Calu3 (cell line): Measurements from ENCODE around the gene TNFAIP3. TPM values are rescaled to one million over a fixed set of nuclear protein-coding genes. Genes with fewer than 3 reads are reported as not detected.

ENCODE experiments used
- BruUV-seq: library from RNA; stranded (reverse); fragments of 400-500 nt; replicated peaks from 2 replicates; lab custom pipeline; 2021; lab: Mats Ljungman, UMichigan
- CTCF ChIA-PET: fragments of 300-600 bp; sonication (Branson Sonifier 250); formaldehyde crosslinking; loops from one replicate; lab custom pipeline; 2022; ENCODE audit warnings: antibody characterized with exemption; lab: Charles Lee
- DNase-seq: peaks from one replicate; pipeline ENCODE4 v3.0.0; 2022
- H3K27ac Mint-ChIP-seq: one replicate; pipeline ENCODE4 v1.8.0; 2022; ENCODE audit warnings: mixed read lengths; ENCODE audit not compliant: unreplicated experiment
- H3K27me3 Mint-ChIP-seq: one replicate; pipeline ENCODE4 v1.8.0; 2022; ENCODE audit warnings: mixed read lengths; ENCODE audit not compliant: unreplicated experiment
- H3K36me3 Mint-ChIP-seq: one replicate; pipeline ENCODE4 v1.8.0; 2022; ENCODE audit warnings: mild to moderate bottlenecking, moderate library complexity, mixed read lengths; ENCODE audit not compliant: insufficient read depth, unreplicated experiment
- H3K4me1 Mint-ChIP-seq: one replicate; pipeline ENCODE4 v1.8.0; 2022; ENCODE audit warnings: mild to moderate bottlenecking, low read depth, mixed read lengths; ENCODE audit not compliant: unreplicated experiment
- H3K4me3 Mint-ChIP-seq: one replicate; pipeline ENCODE4 v1.8.0; 2022; ENCODE audit warnings: mild to moderate bottlenecking, low read depth, moderate library complexity, mixed read lengths; ENCODE audit not compliant: unreplicated experiment
- H3K9me3 Mint-ChIP-seq: one replicate; pipeline ENCODE4 v1.8.0; 2022; ENCODE audit warnings: low read depth, mixed read lengths; ENCODE audit not compliant: unreplicated experiment
- CTCF ChIP-seq: fragments of 200-600 bp; IDR thresholded peaks from one replicate; pipeline ENCODE4 v1.8.0; 2022; ENCODE audit warnings: antibody characterized with exemption; ENCODE audit not compliant: unreplicated experiment
- intact Hi-C: fragments of 100-400 bp; cut with micrococcal nuclease; formaldehyde crosslinking; loops from one replicate; pipeline ENCODE4 v1.10.0; 2022; ENCODE audit not compliant: unreplicated experiment
- total RNA-seq: library from RNA; stranded (reverse); gene quantifications from 2 replicates; pipeline ENCODE4 v1.2.3, GENCODE V29; 2022

The TNFAIP3 gene
- total RNA-seq, 1 experiment from 2014 or later, result 22.6 TPM

DNA sequence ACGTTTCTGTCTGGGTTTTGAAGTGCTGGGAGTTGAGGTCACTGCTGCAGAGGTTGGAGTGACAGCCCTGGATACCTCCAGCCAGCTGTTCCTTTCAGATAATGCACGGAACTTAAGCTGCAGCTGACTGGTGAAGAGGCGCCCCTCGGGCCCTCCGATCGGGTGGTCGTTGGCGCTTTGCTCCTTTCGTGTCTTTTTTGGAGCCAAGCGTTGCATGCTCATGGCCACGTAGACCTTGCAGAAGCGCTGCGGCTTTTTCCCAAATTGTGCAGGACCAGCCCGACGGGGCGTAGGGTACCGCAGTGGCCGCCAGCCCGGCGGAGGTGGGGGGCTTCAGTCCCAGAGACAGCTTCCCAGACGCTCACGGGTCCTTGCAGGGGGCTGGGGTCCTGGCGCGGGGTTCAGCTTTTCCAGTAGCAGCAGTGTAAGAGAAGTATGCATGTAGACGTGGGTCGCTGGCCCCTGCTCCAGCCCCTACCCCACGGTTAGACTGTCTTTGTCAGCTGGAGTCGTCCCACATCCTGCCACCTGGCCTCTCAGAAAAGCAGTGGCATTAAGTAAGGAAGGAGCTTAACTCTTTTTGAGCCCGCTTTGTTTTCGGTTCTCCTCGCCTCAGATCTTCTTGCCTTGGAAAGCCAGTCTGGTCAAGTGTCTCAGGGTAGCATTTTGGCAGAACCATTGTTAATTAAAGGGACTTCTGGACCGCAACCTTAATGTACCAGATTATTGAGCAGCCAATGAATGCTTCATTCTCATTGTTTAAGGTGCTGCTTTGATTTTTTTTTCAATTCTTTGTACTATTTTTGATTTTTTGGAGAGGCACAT lies 838 bp downstream of the TNFAIP3 start:
- Mint-ChIP-seq H3K27me3 (no peaks in the 10 kb centered on the region), H3K9me3 (no peaks in the 10 kb centered on the region), H3K36me3 (peaks cover 34% of the 10 kb centered on the region), H3K27ac (peak overlapping the region; percentile 71), H3K4me3 (peak overlapping the region; percentile 86), H3K4me1 (peaks cover 33% of the 10 kb centered on the region)
- intact Hi-C loops, result loop anchor here (2.0 to 5.0 kb wide), 4 partner anchors 67 to 161 kb away; no protein-coding TSS in a partner anchor
- no peak for TF ChIP-seq CTCF
- no TSS peak for BruUV-seq
- DNase-seq, result no peak
- CTCF ChIA-PET, result interaction anchor here (0.7 to 2.2 kb wide), 5 partner anchors 17 to 160 kb away, joined by 3 to 6 read pairs (median 5); no protein-coding TSS in a partner anchor

- H3K9me3 Mint-ChIP-seq, result no peaks in the 10 kb centered on the region
- CTCF ChIA-PET, result interaction anchor here (1.0 to 2.4 kb wide), 3 partner anchors 70 to 78 kb away, joined by 4 to 8 read pairs (median 6); no protein-coding TSS in a partner anchor
- H3K27me3 Mint-ChIP-seq, result no peaks in the 10 kb centered on the region
- DNase-seq, result no peak
- H3K4me1 Mint-ChIP-seq, result peaks cover 43% of the 10 kb centered on the region
- no peak for TF ChIP-seq CTCF
- no TSS peak for BruUV-seq
- intact Hi-C loops, result loop anchor here (2.0 to 5.0 kb wide), 4 partner anchors 68 to 162 kb away; no protein-coding TSS in a partner anchor
- H3K4me3 Mint-ChIP-seq, result peak overlapping the region; percentile 86
- H3K36me3 Mint-ChIP-seq, result peaks cover 34% of the 10 kb centered on the region
- peak overlapping the region; percentile 71 for H3K27ac Mint-ChIP-seq
Measured at GRCh38 chr6:137868721-137869548, 1.9 kb downstream of the TNFAIP3 start.

DNA sequence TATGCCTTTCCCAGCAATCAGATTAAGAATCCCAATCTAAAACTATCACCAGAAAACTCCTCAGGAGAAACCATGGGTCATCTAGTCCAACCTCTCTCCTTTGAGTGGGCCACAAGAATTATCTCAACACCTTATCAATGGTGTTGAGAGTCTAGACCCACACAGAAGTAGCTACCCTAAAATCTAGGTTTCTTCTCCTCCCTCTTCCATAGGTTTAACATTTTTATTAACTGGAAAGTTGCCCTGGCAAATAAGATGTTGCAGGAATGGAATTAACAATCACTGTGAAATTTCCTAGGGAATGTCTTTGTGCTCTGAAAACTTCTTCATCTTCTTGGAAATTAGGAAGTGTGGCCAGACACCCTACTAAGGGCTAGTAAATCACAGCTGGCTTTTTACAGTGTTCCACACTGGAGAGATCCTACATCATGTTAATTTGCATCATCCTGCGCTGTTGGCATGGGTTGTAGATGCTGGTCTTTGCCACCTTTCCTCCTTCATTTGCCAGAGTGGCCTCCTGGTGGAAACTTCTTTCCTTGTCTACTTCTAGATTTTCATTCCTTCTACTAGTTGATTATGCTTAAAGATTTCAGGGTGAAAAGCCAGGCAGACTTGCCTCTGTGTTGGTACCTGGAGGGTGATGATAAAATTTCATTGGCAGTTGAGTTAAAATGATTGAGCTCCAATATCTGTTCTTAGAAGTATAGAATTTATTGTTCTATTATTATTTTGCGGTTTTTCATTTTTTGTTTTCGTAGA lies 2.7 kb downstream of the TNFAIP3 start:
- intact Hi-C loops, result loop anchor here (2.0 to 5.0 kb wide), 5 partner anchors 38 to 162 kb away; no protein-coding TSS in a partner anchor
- CTCF ChIA-PET, result interaction anchor here (0.9 to 2.4 kb wide), 3 partner anchors 69 to 77 kb away, joined by 3 to 8 read pairs (median 6); no protein-coding TSS in a partner anchor
- peak overlapping the region; percentile 86 for H3K4me3 Mint-ChIP-seq
- no peak for TF ChIP-seq CTCF
- no peaks in the 10 kb centered on the region for H3K9me3 Mint-ChIP-seq
- no TSS peak for BruUV-seq
- peaks cover 36% of the 10 kb centered on the region for H3K36me3 Mint-ChIP-seq
- no peaks in the 10 kb centered on the region for H3K27me3 Mint-ChIP-seq
- no peak overlapping the region for H3K27ac Mint-ChIP-seq
- H3K4me1 Mint-ChIP-seq, result peaks cover 44% of the 10 kb centered on the region
- no peak for DNase-seq
